AG04450 (cell line): Measurements from ENCODE around the gene SP9. TPM values are rescaled to one million over a fixed set of nuclear protein-coding genes. Genes with fewer than 3 reads are reported as not detected.

ENCODE experiments used
- CTCF ChIA-PET: fragments of 300-600, 350-600 bp; formaldehyde crosslinking; extraction: SDS; loops from one replicate; lab custom pipeline; 2022; ENCODE audit warnings: antibody characterized with exemption, inconsistent platforms; lab: Charles Lee
- POLR2A ChIA-PET: fragments of 350-600 bp; formaldehyde crosslinking; extraction: SDS; loops from one replicate; lab custom pipeline; 2021; ENCODE audit warnings: antibody characterized with exemption, inconsistent platforms; lab: Yijun Ruan, JAX
- DNase-seq: peaks from one replicate; pipeline ENCODE4 v3.0.0-alpha.2; 2011; ENCODE audit warnings: low read depth, low spot score
- H3K27ac ChIP-seq: one replicate; pipeline ENCODE4 v1.5.1; 2012; ENCODE audit warnings: low read depth, low read length, control low read depth
- H3K27me3 ChIP-seq: one replicate; pipeline ENCODE4 v1.6.0; 2012; ENCODE audit warnings: low read length; ENCODE audit not compliant: control insufficient read depth, insufficient read depth
- H3K4me3 ChIP-seq: 2 replicates; pipeline ENCODE4 v1.5.1; 2011; ENCODE audit warnings: mild to moderate bottlenecking, low read depth, low read length, control low read depth
- H3K9me3 ChIP-seq: 2 replicates; pipeline ENCODE4 v1.5.1; 2012; ENCODE audit warnings: low read length; ENCODE audit not compliant: control insufficient read depth, insufficient read depth
- polyA plus RNA-seq: library from polyadenylated mRNA; depleted of rRNA; stranded (reverse); fragments of >200 nt; gene quantifications from 2 replicates; pipeline ENCODE4 v1.2.3, GENCODE V29; 2011
- TF ChIP-seq, protein P1 (sequence below): IDR thresholded peaks from 2 replicates; pipeline ENCODE4 v1.5.1; 2011; ENCODE audit warnings: low read depth, low read length, control low read depth, inconsistent platforms

Gene SP9
- polyA plus RNA-seq, 1 experiment, result not detected

DNA sequence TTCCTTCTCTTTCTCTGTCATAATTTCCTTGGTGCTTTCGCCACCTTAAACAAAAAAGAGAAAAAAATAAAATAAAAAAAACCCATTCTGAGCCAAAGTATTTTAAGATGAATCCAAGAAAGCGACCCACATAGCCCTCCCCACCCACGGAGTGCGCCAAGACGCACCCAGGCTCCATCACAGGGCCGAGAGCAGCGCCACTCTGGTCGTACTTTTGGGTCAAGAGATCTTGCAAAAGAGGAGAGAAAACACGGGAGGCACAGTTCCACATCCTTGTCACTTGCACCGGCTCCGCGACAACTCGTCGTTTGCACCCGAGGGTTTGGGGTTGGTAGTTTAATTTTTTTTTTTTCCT is 1.8 kb upstream of the SP9 start:
- DNase-seq, result no peak
- no peak overlapping the region for H3K4me3 ChIP-seq
- CTCF ChIA-PET, result no interaction called here
- peaks cover 93% of the 10 kb centered on the region for H3K27me3 ChIP-seq
- POLR2A ChIA-PET, result no interaction called here
- peaks cover 6% of the 10 kb centered on the region; the same call in 1 of the 2 replicates for H3K9me3 ChIP-seq
- no peak overlapping the region for H3K27ac ChIP-seq
- TF ChIP-seq, protein P1, sequence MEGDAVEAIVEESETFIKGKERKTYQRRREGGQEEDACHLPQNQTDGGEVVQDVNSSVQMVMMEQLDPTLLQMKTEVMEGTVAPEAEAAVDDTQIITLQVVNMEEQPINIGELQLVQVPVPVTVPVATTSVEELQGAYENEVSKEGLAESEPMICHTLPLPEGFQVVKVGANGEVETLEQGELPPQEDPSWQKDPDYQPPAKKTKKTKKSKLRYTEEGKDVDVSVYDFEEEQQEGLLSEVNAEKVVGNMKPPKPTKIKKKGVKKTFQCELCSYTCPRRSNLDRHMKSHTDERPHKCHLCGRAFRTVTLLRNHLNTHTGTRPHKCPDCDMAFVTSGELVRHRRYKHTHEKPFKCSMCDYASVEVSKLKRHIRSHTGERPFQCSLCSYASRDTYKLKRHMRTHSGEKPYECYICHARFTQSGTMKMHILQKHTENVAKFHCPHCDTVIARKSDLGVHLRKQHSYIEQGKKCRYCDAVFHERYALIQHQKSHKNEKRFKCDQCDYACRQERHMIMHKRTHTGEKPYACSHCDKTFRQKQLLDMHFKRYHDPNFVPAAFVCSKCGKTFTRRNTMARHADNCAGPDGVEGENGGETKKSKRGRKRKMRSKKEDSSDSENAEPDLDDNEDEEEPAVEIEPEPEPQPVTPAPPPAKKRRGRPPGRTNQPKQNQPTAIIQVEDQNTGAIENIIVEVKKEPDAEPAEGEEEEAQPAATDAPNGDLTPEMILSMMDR, result no peak

DNA sequence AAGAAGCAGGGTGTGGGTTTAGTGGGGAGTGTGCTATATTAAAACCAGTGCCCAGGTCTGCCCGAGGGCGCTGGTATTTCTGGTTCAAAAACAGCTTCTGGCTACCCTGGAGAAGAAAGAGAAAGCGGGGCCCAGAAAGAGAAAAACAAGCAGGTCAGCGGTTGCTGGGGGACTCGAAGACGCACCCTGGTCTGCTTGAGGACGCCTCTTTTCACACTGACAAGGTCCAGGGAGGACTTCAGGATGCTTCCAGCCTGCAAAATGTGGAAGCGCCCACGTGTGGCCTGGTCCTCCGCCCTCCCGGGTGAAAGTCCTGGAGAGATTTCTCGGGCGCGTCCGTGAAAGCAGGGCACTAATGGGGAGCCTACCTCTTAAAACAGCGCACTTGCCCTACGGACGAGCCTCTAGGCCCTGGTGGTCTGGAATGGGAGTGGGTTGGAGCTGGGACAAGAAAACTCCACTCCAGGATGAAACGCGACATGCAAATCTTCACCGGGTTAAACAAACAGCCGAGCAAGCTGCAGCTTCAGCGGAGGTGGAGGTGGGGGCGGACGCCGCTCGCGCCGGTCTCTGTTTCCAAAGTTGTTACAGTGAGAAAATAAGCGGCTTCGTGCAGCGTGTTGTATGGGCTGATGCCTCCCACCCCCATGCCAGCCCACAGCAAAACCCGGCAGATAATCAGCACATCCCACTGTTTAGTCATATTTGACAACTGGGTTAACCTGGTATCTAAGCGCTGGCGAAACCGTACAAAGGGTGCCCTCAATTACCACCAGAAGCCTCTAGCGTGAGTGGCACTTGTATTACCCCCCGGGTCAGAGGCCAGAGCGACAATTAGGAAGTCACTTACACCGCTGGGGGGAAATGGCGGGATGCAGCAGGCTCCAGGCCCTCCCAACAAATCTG is 1.1 kb upstream of the SP9 start:
- Histone ChIP-seq H3K27me3 (peaks cover 94% of the 10 kb centered on the region), H3K4me3 (no peak overlapping the region), H3K27ac (no peak overlapping the region), H3K9me3 (peaks cover 6% of the 10 kb centered on the region; the same call in 1 of the 2 replicates)
- ChIA-PET POLR2A (no interaction called here), CTCF (no interaction called here)
- TF ChIP-seq, protein P1, result no peak
- no peak for DNase-seq

GRCh38 chr2:174334278-174334715 is 457 bp upstream of the SP9 start:
- POLR2A ChIA-PET, result no interaction called here
- DNase-seq, result no peak
- CTCF ChIA-PET, result no interaction called here

DNA sequence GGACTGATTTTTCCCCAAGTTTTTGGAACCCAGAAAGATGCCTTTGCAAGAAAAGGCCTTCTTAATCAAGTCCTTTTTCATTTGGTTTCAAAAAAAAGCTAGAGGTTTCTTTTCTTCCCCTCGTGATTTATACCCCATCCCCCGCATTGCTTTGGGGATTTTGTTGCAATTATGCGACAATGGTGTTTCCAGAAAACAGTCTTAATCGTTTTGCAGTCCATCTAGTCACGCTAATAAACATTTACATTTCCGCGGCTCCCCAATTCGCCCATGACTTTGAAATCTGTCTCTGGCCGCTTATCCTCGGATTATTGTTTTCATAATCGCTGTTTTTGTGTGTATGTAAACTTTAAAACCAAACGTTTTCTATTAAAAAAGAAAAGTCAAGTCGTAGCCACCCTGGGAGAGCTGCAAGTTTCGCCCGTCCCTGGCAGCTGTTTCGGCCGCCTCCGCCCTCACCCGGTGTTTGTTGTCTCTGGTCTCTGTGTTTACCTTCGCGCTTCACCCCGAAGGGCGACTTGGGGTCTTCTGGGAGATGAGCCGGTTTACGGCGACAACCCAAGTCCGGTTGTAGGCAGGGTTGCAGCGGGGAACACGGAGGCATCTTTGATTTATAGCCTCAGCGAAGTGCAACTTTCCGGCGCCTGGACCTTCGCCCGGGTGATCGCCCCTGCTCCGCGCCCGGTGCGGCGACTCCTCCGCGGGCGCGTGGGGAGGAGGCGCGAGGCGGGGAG is 667 bp downstream of the SP9 start:
- Histone ChIP-seq H3K27ac (no peak overlapping the region), H3K4me3 (peak overlapping the region; percentile 25; the same call in 1 of the 2 replicates), H3K9me3 (peaks cover 4% of the 10 kb centered on the region; the same call in 1 of the 2 replicates), H3K27me3 (peaks cover 95% of the 10 kb centered on the region)
- POLR2A ChIA-PET, result no interaction called here
- TF ChIP-seq, protein P1, result no peak
- CTCF ChIA-PET, result no interaction called here
- no peak for DNase-seq

More at GRCh38 chr2:174334278-174334715, 457 bp upstream of the SP9 start:
- TF ChIP-seq, protein P1, result no peak
- no peak overlapping the region for H3K27ac ChIP-seq
- H3K4me3 ChIP-seq, result no peak overlapping the region
- peaks cover 94% of the 10 kb centered on the region for H3K27me3 ChIP-seq
- H3K9me3 ChIP-seq, result peaks cover 4% of the 10 kb centered on the region; the same call in 1 of the 2 replicates
